ENCODE data around the gene PRMT5. TPM values are rescaled to one million over a fixed set of nuclear protein-coding genes. Genes with fewer than 3 reads are reported as not detected.
"Not testable (repeated sequence)": the region's sequence is repeated elsewhere in the genome, so short reads cannot be mapped to it uniquely, and the experiment has no call there.

The PRMT5 gene
- total RNA-seq, result 100 to 1,000 TPM; 256 to 289 (median 263) TPM

DNA sequence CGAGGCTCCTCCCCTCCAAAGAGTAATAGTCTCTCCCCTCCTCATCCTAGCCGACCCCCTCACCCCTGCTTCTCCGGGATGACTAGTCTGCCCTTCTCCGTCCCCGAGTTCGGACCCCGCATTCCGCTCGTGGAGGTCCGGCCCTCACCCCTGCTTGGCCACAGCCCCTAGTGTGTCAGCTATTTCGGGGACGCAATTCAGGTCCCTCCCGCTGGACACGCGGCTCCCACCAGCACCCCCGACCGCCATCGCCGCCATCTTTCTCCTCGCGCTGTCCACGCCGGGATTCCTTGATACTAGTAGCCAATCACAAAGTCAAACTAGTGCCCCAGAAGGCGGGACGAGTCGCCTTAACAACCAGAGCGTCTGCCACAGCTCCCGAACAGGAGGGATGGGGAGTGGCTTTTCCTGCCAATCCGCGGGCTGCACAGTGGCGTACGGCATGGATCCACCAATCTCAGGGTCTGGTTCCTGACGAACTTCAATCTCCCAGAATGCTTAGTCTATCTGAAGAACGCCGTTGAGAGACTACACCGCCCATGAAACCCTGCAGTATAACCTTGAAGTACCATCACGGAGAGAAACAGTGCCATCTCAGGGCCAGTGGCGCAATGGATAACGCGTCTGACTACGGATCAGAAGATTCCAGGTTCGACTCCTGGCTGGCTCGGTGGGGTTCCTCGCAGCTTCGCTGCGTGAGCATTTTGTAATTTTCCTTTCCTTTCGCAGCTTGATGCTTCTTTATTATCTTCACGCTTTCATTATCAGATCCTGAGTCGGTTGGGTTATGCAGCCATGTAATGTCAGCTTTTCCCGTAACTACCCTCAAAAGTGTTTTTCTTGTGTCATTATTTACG is at the start of gene PRMT5:
PRMT5 (minus strand) TSS at position 273 of the 857 bp plus-strand sequence; CDS start at position 258, 15 bp downstream.
- DNase-seq (peak; percentile 93), ATAC-seq (peak; percentile 96 to 98)
- no peak within 1 kb of the TSS for H3K4me3 Mint-ChIP-seq
- H3K4me1 Mint-ChIP-seq (ENCODE audit: low read depth), result peaks cover 33% of the 10 kb centered on the region
- no peaks in the 10 kb centered on the region for H3K9me3 Mint-ChIP-seq
- no peaks in the 10 kb centered on the region for H3K27me3 Mint-ChIP-seq (ENCODE audit: low read depth)
- peaks cover 23% of the 10 kb centered on the region for H3K36me3 Mint-ChIP-seq (ENCODE audit: insufficient read depth)

DNA sequence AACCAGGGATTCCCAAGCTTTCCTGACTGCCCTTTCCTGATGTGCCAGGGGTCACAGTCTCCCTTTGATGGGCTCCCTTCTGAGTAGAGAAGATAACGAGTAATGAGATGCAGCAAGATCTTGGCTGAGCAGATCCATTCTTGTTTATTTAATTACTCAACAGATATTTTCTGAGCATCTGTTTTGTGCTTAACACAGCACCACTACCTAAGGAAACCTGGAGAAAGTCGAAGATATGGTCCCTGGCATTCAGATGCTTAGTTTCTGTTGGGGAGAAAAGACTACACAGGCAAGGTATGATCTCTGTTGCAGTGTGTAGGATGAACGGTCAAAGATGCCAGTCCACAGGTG is 49.3 kb upstream of the PRMT5 start:
- Mint-ChIP-seq H3K9me3 (no peaks in the 10 kb centered on the region), H3K4me3 (no peak overlapping the region), H3K27me3 (ENCODE audit: low read depth) (peaks cover 5% of the 10 kb centered on the region), H3K36me3 (ENCODE audit: insufficient read depth) (no peaks in the 10 kb centered on the region), H3K4me1 (ENCODE audit: low read depth) (peaks cover 6% of the 10 kb centered on the region)
- DNase-seq, result no peak
- no peak for ATAC-seq

DNA sequence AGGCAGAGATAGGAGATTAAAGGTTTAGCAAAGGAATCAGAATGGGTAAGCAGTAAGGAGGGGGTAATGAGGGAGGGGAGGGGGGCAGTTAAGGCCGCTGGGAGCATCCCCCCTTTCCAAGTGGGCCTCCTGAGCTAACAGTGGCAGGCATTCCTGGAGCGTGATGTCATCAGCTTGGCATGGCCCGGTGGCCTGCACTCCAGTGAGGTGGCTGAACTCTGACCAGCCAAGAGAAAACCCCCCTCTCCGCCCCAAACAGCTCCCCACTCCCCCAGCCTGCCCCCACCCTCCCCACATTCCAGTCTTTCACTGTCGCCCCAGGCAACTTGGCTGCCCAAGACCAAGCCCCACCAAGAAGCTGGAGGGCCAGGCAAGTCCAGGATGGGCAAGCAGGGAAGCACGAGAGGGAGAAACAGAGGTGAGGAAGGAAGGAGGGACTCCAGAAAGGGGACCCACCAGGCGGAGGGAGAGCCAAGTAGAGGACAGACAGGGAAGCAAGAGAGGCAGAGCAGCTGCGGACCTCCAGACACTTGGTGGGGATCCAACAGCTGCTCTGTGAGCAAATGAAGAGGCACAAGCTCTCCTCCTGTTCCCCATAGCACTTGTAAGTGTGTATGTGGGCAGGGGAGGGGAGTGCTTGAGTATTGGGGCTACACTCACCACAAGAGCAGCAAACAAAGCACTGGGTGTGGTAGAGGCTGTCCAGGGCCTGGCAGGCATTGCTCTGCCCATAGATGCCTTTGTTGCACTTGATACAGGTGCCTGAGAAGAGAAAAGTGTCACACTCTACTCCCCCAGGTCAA is 48.7 kb upstream of the PRMT5 start:
- H3K36me3 Mint-ChIP-seq (ENCODE audit: insufficient read depth), result no peaks in the 10 kb centered on the region
- no peak overlapping the region for H3K4me3 Mint-ChIP-seq
- DNase-seq (no peak), ATAC-seq (no peak)
- H3K4me1 Mint-ChIP-seq (ENCODE audit: low read depth), result peaks cover 6% of the 10 kb centered on the region
- peaks cover 5% of the 10 kb centered on the region for H3K27me3 Mint-ChIP-seq (ENCODE audit: low read depth)
- no peaks in the 10 kb centered on the region for H3K9me3 Mint-ChIP-seq

DNA sequence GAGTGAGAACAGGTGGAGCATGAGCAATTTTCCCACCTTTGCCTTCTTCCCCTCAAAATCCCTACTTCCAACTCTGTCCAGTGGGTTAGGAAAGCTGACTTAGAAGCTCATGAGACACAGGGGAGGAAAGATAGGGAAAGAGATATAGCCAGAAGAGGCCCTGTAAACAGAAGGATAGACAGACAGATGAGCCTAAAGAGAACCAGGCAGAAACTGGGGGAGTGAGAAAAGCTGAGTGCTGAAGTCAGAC is 48.2 kb upstream of the PRMT5 start:
- Mint-ChIP-seq H3K4me3 (no peak overlapping the region), H3K9me3 (no peaks in the 10 kb centered on the region), H3K4me1 (ENCODE audit: low read depth) (peaks cover 6% of the 10 kb centered on the region), H3K36me3 (ENCODE audit: insufficient read depth) (no peaks in the 10 kb centered on the region), H3K27me3 (ENCODE audit: low read depth) (peaks cover 5% of the 10 kb centered on the region)
- DNase-seq (no peak), ATAC-seq (no peak)

DNA sequence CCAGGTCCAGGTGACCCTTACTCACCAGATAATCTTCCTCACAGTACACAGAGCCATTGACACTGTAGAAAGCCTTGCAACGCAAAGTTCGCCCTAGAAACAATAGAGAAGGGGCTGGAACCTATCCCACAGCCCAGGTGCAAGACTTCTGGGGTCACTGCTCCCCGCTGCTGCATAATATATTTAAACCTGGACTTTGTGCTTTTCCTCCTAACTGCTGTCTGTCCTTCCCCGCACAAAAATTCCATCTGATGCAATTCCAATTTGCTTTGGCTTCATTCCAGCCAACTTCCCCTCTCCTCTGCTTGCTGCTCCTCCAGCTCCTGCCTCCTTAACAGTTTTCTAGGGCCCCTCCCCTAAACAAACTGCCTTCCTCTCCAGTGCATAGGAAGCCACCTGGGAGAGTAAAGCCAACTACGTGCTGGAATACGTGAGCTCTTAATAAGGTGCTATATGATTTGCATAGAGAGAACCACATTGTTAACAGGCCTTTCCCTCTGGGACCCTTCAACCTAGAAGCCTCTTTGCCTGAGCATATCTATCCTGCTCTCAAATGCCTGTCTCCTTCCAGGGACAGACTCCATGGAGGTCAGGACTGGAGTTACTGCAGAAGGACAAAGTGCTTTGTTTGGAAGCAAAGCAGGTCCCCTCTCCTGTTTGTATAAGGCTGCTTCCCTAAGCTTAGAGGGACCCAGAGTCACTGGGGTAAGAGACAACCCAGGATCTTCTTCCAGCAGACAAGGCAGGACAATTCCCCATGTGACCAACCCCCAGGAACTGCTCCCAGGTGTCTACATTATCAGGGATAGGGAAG is 47.7 kb upstream of the PRMT5 start:
- no peaks in the 10 kb centered on the region for H3K36me3 Mint-ChIP-seq (ENCODE audit: insufficient read depth)
- peaks cover 5% of the 10 kb centered on the region for H3K27me3 Mint-ChIP-seq (ENCODE audit: low read depth)
- H3K9me3 Mint-ChIP-seq, result no peaks in the 10 kb centered on the region
- ATAC-seq (no peak), DNase-seq (no peak)
- peaks cover 6% of the 10 kb centered on the region for H3K4me1 Mint-ChIP-seq (ENCODE audit: low read depth)
- H3K4me3 Mint-ChIP-seq, result no peak overlapping the region

DNA sequence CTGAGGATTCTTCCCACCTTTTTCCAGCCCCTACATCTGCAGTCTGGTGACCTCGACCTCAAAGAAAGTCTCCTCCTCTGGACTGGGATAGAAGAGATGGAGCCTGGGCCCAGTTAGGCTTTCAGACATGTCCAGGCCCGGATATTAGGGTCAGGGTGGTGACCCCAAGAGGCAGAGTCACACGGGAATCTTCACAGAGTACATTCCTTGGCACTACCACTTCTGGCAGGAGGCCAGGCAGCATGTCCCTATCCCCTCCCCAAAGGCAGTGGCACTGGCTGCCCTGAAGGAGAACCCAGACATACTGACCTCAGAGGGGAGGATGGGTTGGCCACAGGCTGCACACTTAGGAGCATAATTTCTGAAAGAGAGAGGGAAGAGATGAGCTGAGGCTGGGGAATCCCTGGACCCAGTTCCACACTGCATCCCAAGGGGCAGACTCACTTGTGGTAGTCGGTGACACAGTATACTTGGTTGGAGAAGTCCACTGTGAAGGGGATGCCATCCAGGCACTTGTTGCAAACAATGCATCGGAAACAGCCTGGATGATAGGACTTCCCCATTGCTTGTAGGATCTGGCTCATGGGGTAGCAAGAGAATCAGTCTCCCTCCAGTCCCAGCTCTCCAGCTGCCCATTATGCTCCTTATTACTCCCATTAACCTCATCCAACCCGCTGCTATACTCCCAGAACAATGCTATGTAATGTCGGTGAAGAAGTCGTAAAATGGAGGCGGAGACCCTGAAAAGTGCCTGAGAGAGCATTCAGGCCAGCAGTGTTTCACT is 45.5 kb upstream of the PRMT5 start:
- DNase-seq (no peak), ATAC-seq (no peak)
- Mint-ChIP-seq H3K4me1 (ENCODE audit: low read depth) (no peaks in the 10 kb centered on the region), H3K27me3 (ENCODE audit: low read depth) (no peaks in the 10 kb centered on the region), H3K36me3 (ENCODE audit: insufficient read depth) (no peaks in the 10 kb centered on the region), H3K4me3 (no peak overlapping the region), H3K9me3 (no peaks in the 10 kb centered on the region)

DNA sequence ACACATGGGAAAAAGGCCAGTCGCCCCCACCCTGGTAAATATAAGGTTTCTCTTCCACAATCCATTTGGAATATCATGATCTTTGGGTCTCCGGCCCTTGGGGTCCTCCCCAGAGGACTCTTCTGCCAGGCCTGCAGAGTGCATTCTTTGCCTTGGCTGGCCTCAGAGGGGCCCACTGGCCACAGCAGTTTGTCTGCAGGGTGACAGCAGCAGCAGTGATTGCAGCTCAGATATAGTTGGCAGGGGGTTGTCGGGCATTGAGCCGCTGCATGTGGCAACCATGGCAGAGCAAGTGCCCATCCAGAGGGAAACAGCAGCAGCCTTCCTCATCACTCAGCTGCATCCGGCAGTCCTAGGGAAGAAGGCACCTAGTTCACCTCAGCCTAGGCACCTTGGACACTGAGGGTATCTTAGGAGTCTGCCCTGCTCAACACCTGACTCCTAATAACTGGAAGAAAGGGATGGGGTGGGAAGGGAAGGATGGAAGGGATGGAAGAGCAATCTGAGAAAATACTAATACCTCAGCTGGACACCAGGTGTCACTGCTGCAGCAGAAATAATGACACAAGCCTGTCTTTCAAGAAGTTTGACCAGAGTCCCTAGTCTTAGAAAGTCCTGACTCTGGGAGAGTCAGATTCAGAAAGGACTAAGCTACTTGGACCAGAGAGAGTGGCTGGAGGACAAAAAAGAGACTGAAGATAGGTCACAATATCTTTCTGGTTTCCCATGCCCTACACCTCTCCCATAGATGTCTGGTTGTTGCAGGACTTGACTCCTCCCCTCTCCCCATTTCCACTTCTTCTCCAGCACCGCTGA is 44.2 kb upstream of the PRMT5 start:
- peak; percentile 31 for DNase-seq
- H3K4me3 Mint-ChIP-seq, result no peak overlapping the region
- ATAC-seq, result peak; percentile 40 to 66
- H3K9me3 Mint-ChIP-seq, result no peaks in the 10 kb centered on the region
- no peaks in the 10 kb centered on the region for H3K4me1 Mint-ChIP-seq (ENCODE audit: low read depth)
- H3K36me3 Mint-ChIP-seq (ENCODE audit: insufficient read depth), result no peaks in the 10 kb centered on the region
- H3K27me3 Mint-ChIP-seq (ENCODE audit: low read depth), result no peaks in the 10 kb centered on the region

DNA sequence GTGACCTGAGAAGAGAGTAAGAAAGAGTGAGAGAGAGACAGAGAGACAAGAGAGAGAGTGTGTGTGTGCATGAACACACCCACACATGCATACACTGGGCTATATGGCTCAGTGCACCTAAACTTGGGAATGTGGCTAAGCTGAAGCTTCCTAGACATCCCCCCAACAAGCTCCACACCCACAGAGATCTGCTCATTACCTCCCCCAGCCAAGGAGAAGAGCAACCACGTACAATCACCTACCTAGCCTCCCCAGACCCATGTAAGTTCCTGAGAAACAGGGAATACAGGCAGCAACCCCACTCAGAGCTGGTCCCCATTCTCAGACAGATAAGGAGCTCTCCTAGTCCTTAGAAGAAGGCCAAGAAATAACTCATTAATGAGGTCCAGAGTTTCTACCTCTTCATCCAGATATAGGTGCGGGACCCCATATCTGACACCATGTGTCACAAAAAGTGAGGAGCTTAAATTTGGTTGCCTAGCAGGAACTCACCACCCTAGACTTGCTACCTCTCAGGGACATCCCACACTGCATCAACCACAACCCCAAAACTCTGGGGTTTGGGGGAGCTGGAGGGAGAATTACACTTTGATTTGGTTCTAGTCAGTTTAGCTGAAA is 43.2 kb upstream of the PRMT5 start:
- Mint-ChIP-seq H3K4me3 (no peak overlapping the region), H3K36me3 (ENCODE audit: insufficient read depth) (no peaks in the 10 kb centered on the region), H3K27me3 (ENCODE audit: low read depth) (no peaks in the 10 kb centered on the region), H3K9me3 (no peaks in the 10 kb centered on the region), H3K4me1 (ENCODE audit: low read depth) (no peaks in the 10 kb centered on the region)
- ATAC-seq, result no peak
- no peak for DNase-seq

DNA sequence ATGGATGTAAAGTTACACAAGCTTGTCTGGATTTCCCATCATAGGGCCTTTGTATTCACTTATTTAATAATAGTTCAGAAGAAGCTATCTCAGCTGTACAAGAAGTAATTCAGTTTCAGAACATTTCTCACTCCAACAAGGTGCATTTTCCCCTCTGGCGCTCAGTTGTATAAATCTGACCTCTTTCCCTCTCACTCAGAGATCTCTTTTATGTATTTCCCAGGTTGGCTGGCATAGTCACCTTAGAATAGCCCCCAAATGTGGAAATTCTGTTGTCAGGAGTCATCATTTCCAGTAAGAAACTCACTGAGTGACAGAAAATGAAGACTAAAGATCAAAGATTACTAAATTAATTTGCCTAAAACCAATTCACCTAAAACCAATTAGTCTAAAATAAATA is 42.0 kb upstream of the PRMT5 start:
- Mint-ChIP-seq H3K4me3 (no peak overlapping the region), H3K27me3 (ENCODE audit: low read depth) (no peaks in the 10 kb centered on the region), H3K9me3 (no peaks in the 10 kb centered on the region), H3K36me3 (ENCODE audit: insufficient read depth) (no peaks in the 10 kb centered on the region), H3K4me1 (ENCODE audit: low read depth) (no peaks in the 10 kb centered on the region)
- DNase-seq (no peak), ATAC-seq (no peak)

DNA sequence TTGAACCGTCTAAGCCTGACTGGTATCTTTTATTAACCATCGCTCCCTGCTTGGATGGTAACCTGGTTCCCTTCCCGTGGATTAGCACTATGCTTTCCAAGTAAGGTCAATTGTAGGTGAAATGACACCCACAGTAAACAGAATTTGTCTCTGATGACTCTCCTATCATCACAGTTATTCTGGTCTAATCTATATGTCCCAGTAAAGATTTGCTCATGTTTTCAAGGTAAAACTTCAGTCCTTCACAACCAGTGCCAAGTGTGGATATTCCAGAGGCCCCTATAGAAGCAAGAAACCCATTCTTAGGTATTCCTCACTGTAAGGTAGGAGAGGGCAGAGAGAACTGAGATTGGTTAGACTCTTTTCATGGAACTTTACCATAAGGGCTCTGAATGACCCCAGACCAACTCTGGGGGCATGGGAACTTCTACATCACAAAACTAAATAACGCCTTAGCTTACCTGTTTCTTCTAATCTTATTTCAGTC is 37.6 kb upstream of the PRMT5 start:
- Mint-ChIP-seq H3K4me3 (no peak overlapping the region), H3K4me1 (ENCODE audit: low read depth) (no peaks in the 10 kb centered on the region), H3K36me3 (ENCODE audit: insufficient read depth) (no peaks in the 10 kb centered on the region), H3K27me3 (ENCODE audit: low read depth) (no peaks in the 10 kb centered on the region), H3K9me3 (no peaks in the 10 kb centered on the region)
- ATAC-seq (no peak), DNase-seq (no peak)

DNA sequence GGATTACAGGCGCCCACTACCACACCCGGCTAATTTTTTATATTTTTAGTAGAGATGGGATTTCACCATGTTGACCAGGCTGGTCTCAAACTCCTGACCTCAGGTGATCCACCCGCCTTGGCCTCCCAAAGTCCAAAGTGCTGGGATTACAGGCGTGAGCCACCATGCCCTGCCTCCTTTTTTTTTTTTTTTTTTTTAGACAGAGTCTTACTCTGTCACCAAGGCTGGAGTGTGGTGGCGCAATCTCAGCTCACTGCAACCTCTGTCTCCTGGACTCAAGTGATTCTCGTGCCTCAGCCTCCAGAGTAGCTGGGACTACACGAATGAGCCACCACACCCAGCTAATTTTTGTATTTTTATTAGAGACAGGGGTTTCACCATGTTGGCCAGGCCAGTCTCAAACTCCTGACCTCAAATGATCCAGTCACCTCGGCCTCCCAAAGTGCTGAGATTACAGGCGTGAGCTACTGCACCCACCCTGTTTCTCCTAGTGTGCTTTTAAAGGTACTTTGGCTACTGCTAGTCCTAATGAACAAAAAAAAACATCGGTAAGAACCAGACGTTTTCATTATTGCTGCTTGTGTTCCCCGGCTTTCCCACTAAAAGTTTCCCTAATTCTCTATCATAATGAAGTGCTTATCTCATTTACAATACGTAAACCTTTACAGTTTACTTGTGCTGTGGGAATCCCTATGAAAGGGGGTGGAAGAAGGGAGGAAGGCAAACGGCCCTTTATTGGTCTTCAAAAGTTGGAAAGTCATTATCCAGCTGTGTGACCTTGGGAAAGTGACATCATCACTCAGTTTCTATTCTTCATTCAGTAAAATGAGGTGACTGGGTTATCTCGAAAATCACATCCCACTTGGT is 37.0 kb upstream of the PRMT5 start:
- not testable (repeated sequence) for DNase-seq; H3K27me3 Mint-ChIP-seq (ENCODE audit: low read depth); H3K36me3 Mint-ChIP-seq (ENCODE audit: insufficient read depth); H3K9me3 Mint-ChIP-seq; H3K4me1 Mint-ChIP-seq (ENCODE audit: low read depth); H3K4me3 Mint-ChIP-seq; ATAC-seq

DNA sequence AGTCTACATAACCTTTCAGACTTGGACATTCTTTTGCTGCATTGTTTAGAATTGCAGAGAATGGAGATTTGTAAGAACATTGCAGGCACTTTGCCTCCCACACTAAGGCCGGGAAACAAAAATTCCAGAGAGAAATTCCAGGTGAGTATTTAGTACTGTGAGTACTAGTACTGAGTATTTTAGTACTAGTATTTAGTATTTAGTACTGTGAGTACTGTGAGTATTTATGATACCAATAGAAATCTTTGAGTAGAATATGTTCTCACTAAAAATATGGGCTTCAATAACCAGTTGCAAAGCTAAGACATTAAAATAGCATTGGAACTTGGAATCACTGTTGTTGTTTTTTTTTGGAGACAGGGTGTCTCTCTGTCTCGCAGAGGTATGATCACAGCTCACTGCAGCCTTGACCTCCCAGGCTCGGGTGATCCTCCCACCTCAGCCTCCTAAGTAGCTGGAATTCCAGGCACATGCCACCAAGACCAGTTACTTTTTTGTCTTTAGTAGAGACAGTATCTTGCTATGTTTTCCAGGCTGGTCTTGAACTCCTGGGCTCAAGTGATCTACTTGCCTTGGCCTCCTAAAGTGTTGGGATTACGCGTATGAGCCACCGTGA is 33.0 kb upstream of the PRMT5 start:
- no peak overlapping the region for H3K4me3 Mint-ChIP-seq
- no peak for ATAC-seq

More for the DNA sequence above, 33.0 kb upstream of the PRMT5 start:
- Mint-ChIP-seq H3K36me3 (ENCODE audit: insufficient read depth) (no peaks in the 10 kb centered on the region), H3K9me3 (no peaks in the 10 kb centered on the region), H3K4me1 (ENCODE audit: low read depth) (peaks cover 6% of the 10 kb centered on the region), H3K27me3 (ENCODE audit: low read depth) (no peaks in the 10 kb centered on the region)
- no peak for DNase-seq

Measured in activated T-cell treated with anti-CD3 and anti-CD28 coated beads, Interleukin-2, amount 50 U/mL, for 4 hours (primary cell).